ENCODE results near the gene UCKL1.
"Not testable (repeated sequence)": the region's sequence is repeated elsewhere in the genome, so short reads cannot be mapped to it uniquely, and the experiment has no call there.

The UCKL1 gene

DNA sequence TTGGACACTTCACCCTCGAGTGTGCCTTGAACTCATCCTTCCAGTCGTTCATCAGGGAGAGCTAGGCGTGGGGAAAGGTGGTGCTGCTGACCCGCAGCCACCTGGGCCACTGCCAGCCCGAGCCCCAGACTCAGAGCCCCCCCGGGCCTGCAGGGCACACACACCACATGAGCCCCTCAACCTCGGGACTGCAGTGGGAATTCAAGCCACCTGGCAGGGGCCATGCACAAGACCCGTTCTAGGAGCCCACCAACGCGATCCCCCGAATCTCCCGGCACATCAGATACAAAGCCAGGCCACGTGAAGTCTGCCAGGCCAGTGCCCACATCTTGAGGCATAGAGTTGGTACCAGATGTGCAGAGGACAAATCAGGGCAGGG lies 10.7 kb upstream of the UCKL1 start:
- peaks cover 0 to 46% (median 41%) of the 10 kb centered on the region in 5 donors for H3K36me3 ChIP-seq (ENCODE audit: control insufficient read depth in 5 of 5, insufficient read depth in 5 of 5, low read length in 5 of 5)
- H3K9me3 ChIP-seq (ENCODE audit: control insufficient read depth in 5 of 5, low read length in 5 of 5) = no peaks in the 10 kb centered on the region
- H3K4me1 ChIP-seq (ENCODE audit: control insufficient read depth in 5 of 5, insufficient read depth in 5 of 5, low read length in 5 of 5) = peaks cover 0 to 22% (median 20%) of the 10 kb centered on the region in 5 donors

DNA sequence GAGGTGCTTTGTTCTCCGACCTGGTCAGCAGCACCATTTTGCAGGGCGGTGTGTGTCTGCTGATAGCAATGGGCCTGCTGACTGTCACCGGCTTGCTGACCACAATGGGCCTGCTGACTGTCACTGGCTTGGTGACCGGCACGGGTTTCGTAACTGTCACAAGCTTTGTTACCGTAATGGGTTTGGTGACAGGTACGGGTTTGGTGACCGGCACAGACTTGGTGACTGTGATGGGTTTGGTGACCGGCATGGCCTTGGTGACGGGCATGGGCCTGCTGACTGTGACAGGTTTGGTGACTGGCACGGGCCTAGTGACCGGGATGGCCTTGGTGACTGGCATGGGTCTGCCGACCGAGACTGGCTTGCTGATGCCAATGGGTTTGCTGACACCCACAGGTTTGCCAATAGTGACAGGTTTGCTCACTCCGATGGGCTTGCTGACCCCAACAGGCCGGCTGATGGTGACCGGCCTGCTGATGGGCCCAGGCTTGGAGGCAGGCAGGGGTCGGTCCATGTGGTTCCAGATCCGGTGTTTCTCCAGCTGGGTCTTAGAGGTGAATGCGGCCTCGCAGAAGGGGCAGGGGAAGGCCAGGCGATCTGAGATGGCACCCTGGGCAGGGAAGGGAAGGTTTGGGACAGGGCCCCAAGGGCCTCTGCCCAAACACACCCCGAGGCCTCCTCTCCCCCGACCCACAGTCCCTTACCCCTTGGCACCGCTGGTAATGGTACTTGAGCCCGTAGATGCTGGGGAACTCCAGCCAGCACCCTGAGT lies 10.1 kb upstream of the UCKL1 start:
- Histone ChIP-seq H3K4me1 (ENCODE audit: control insufficient read depth in 5 of 5, insufficient read depth in 5 of 5, low read length in 5 of 5) (peaks cover 0 to 22% (median 20%) of the 10 kb centered on the region in 5 donors), H3K4me3 (ENCODE audit: low read depth in 1 of 5, low read length in 5 of 5) (no peak overlapping the region), H3K27me3 (ENCODE audit: control insufficient read depth in 5 of 5, insufficient read depth in 4 of 5, low read length in 5 of 5) (no peaks in the 10 kb centered on the region), H3K9me3 (ENCODE audit: control insufficient read depth in 5 of 5, low read length in 5 of 5) (no peaks in the 10 kb centered on the region), H3K27ac (ENCODE audit: low read depth, low read length) (no peak overlapping the region), H3K36me3 (ENCODE audit: control insufficient read depth in 5 of 5, insufficient read depth in 5 of 5, low read length in 5 of 5) (peaks cover 0 to 51% (median 46%) of the 10 kb centered on the region in 5 donors), H3K9ac (ENCODE audit: low read length in 5 of 5) (no peak overlapping the region)

More for the DNA sequence above, 10.7 kb upstream of the UCKL1 start:
- Histone ChIP-seq H3K27me3 (ENCODE audit: control insufficient read depth in 5 of 5, insufficient read depth in 4 of 5, low read length in 5 of 5) (no peaks in the 10 kb centered on the region), H3K27ac (ENCODE audit: low read depth, low read length) (no peak overlapping the region), H3K9ac (ENCODE audit: low read length in 5 of 5) (no peak overlapping the region), H3K4me3 (ENCODE audit: low read depth in 1 of 5, low read length in 5 of 5) (no peak overlapping the region)

DNA sequence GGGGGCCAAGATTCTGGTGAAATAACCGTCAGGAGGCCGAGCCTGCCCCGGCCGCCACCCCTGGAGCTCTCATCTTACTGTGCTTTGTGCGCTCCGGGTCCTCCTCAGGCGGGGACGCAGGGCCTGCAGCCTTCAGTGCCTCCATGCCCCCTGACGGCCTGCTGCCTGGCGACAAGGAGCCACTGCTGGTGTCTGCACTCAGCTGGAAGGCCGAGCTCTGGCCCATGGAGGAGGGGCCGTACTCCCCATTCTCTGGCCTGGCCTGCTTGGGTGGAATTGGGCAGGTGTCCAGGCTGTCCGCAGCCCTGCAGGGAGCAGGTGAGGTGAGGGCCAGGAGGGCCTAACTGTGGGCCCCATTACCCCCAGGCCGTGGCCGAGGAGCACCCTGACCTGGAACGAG lies 8.2 kb upstream of the UCKL1 start:
- no peak overlapping the region for H3K4me3 ChIP-seq (ENCODE audit: low read depth in 1 of 5, low read length in 5 of 5)
- no peaks in the 10 kb centered on the region for H3K27me3 ChIP-seq (ENCODE audit: control insufficient read depth in 5 of 5, insufficient read depth in 4 of 5, low read length in 5 of 5)
- no peaks in the 10 kb centered on the region for H3K9me3 ChIP-seq (ENCODE audit: control insufficient read depth in 5 of 5, low read length in 5 of 5)
- H3K36me3 ChIP-seq (ENCODE audit: control insufficient read depth in 5 of 5, insufficient read depth in 5 of 5, low read length in 5 of 5) = peaks cover 0 to 66% (median 58%) of the 10 kb centered on the region in 5 donors
- no peak overlapping the region for H3K9ac ChIP-seq (ENCODE audit: low read length in 5 of 5)
- H3K27ac ChIP-seq (ENCODE audit: low read depth, low read length) = no peak overlapping the region
- peaks cover 0 to 16% (median 13%) of the 10 kb centered on the region in 5 donors for H3K4me1 ChIP-seq (ENCODE audit: control insufficient read depth in 5 of 5, insufficient read depth in 5 of 5, low read length in 5 of 5)

DNA sequence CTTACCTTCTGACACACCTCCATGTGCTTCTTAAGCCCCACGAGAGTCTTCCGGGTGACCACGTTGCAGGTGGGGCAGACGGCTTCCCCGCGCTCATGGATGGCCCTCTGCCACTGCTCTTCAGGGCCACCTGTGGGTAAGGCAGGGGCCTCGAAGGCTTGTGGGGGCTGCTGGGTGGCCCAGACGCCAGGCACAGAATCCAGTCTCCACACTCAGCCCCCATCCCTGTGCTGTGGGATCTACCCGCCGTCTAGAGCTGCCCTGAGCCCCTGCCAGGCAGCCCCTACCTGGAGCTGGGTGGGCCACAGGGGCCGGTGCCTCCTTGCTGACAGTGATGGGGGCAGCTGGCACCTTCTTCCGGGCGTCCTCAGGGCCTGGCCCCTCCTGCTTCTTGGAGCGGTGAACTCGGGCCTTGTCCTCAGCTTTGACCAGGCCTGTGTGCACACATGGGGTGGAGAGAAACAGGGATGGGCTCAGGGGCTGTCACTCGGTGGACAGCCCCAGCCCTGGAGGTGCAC lies 7.6 kb upstream of the UCKL1 start:
- H3K27ac ChIP-seq (ENCODE audit: low read depth, low read length) = no peak overlapping the region
- no peak overlapping the region for H3K9ac ChIP-seq (ENCODE audit: low read length in 5 of 5)
- H3K36me3 ChIP-seq (ENCODE audit: control insufficient read depth in 5 of 5, insufficient read depth in 5 of 5, low read length in 5 of 5) = peaks cover 0 to 72% (median 63%) of the 10 kb centered on the region in 5 donors
- H3K4me3 ChIP-seq (ENCODE audit: low read depth in 1 of 5, low read length in 5 of 5) = no peak overlapping the region
- peaks cover 0 to 18% (median 14%) of the 10 kb centered on the region in 5 donors for H3K4me1 ChIP-seq (ENCODE audit: control insufficient read depth in 5 of 5, insufficient read depth in 5 of 5, low read length in 5 of 5)
- H3K27me3 ChIP-seq (ENCODE audit: control insufficient read depth in 5 of 5, insufficient read depth in 4 of 5, low read length in 5 of 5) = no peaks in the 10 kb centered on the region
- H3K9me3 ChIP-seq (ENCODE audit: control insufficient read depth in 5 of 5, low read length in 5 of 5) = no peaks in the 10 kb centered on the region

DNA sequence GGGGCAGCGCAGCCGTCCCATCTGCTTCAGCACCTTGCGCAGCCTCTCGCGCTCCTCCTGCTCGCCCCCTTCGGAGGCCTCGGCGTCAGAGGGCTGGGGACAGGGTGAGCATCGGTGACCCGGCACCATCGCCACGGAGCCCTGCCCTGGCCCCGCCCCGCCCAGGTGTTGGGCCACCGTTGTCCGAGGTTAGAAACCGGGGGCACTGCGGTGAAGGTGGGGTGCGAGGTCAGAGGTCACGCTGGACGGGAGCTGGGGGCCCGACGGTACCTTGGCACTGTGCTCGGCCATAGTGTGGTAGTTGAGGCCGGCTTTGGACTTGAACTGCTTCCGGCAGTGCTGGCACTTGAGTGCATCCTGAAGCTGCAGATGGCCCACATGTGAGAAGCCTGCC lies 7.1 kb upstream of the UCKL1 start:
- no peaks in the 10 kb centered on the region for H3K9me3 ChIP-seq (ENCODE audit: control insufficient read depth in 5 of 5, low read length in 5 of 5)
- no peaks in the 10 kb centered on the region for H3K27me3 ChIP-seq (ENCODE audit: control insufficient read depth in 5 of 5, insufficient read depth in 4 of 5, low read length in 5 of 5)
- H3K27ac ChIP-seq (ENCODE audit: low read depth, low read length) = no peak overlapping the region
- no peak overlapping the region for H3K4me3 ChIP-seq (ENCODE audit: low read depth in 1 of 5, low read length in 5 of 5)
- no peak overlapping the region for H3K9ac ChIP-seq (ENCODE audit: low read length in 5 of 5)
- peaks cover 0 to 76% (median 63%) of the 10 kb centered on the region in 5 donors for H3K36me3 ChIP-seq (ENCODE audit: control insufficient read depth in 5 of 5, insufficient read depth in 5 of 5, low read length in 5 of 5)
- H3K4me1 ChIP-seq (ENCODE audit: control insufficient read depth in 5 of 5, insufficient read depth in 5 of 5, low read length in 5 of 5) = peaks cover 0 to 18% (median 14%) of the 10 kb centered on the region in 5 donors

DNA sequence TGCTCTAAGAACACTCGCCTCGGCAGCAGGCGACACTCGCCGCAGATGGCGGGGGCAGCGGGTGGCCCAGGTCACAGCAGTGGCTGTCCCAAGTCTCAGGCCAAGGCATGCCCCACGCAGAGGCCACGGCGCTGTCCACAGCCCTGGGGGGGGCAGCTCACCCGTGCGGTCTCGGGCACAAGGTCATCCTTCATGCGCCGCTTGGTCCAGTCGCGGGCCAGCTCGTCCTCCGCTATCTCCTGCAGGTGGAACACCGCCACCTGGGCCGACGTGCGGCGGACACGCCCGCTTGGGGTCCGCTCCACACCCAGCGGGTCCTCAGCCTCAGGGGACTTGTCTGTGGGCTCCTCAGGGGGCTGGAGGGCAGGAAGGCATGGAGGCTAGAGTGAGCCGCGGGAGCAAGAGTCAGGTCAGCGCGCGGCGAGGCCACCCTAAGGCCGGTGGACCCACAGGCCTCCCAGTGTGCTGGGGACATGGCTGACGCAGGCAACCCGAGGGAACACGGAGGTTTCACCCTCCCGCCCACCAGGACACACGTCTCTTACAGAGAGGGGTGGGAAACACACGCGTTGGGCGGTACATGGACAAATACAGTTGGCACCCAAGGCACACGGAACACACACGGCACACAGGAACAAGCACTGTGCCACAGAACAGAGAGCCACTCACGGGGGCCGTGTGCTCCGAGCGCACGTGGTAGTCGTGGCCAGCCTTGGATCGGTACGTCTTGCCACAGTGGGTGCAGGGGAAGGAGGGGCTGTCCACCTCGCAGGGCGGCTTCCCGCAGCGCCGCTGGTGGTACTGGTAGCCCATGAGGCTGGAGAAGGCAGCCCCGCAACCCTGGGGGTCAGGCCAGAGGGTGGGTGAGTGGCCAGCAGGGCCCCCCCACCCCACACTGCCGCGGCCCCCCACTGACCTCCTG lies 6.5 kb upstream of the UCKL1 start:
- Histone ChIP-seq H3K27me3 (ENCODE audit: control insufficient read depth in 5 of 5, insufficient read depth in 4 of 5, low read length in 5 of 5) (no peaks in the 10 kb centered on the region), H3K36me3 (ENCODE audit: control insufficient read depth in 5 of 5, insufficient read depth in 5 of 5, low read length in 5 of 5) (peaks cover 0 to 76% (median 63%) of the 10 kb centered on the region in 5 donors), H3K27ac (ENCODE audit: low read depth, low read length) (no peak overlapping the region), H3K9ac (ENCODE audit: low read length in 5 of 5) (no peak overlapping the region), H3K4me3 (ENCODE audit: low read depth in 1 of 5, low read length in 5 of 5) (no peak overlapping the region), H3K4me1 (ENCODE audit: control insufficient read depth in 5 of 5, insufficient read depth in 5 of 5, low read length in 5 of 5) (peaks cover 0 to 19% (median 15%) of the 10 kb centered on the region in 5 donors), H3K9me3 (ENCODE audit: control insufficient read depth in 5 of 5, low read length in 5 of 5) (no peaks in the 10 kb centered on the region)

DNA sequence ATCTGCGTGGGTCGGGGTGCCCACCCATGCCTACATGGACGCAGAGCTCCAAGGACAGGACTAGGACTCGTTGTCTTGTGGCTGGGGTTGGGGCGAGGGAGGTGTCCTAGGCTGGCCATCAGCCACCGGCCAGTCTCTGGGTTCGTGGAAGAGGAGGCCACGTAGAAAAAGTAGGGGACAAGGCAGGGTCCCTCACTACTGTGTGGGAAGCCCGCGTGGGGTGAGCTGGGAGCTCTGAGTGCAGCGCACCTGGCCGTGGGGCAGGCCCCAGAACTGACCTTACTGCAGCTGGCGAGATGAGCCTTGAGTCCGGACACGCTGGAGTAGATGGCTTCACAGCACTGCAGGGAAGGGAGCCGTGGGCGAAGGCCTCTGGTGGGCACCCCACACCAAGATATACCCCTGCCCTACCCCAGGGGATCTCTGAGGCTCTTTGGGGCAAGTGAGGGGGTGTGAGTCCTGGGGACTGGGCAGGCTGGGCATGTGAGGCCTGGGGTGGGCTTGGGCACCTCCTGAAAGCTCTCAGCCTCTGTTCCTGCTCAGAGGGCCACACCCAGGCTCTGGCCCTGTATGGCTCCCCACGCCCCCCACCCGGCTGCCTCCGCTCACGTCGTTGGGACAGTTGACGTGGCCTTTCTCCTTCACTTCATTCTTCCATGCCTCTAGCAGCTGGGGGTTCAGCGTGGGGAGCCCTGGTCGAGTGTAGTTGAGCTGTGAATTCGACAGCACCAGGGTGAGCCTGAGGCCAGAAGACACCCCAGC lies 5.6 kb upstream of the UCKL1 start:
- Histone ChIP-seq H3K4me1 (ENCODE audit: control insufficient read depth in 5 of 5, insufficient read depth in 5 of 5, low read length in 5 of 5) (peaks cover 0 to 26% (median 23%) of the 10 kb centered on the region in 5 donors), H3K36me3 (ENCODE audit: control insufficient read depth in 5 of 5, insufficient read depth in 5 of 5, low read length in 5 of 5) (peaks cover 0 to 67% (median 58%) of the 10 kb centered on the region in 5 donors), H3K9ac (ENCODE audit: low read length in 5 of 5) (no peak overlapping the region), H3K27me3 (ENCODE audit: control insufficient read depth in 5 of 5, insufficient read depth in 4 of 5, low read length in 5 of 5) (no peaks in the 10 kb centered on the region), H3K27ac (ENCODE audit: low read depth, low read length) (no peak overlapping the region), H3K9me3 (ENCODE audit: control insufficient read depth in 5 of 5, low read length in 5 of 5) (no peaks in the 10 kb centered on the region), H3K4me3 (ENCODE audit: low read depth in 1 of 5, low read length in 5 of 5) (no peak overlapping the region)

DNA sequence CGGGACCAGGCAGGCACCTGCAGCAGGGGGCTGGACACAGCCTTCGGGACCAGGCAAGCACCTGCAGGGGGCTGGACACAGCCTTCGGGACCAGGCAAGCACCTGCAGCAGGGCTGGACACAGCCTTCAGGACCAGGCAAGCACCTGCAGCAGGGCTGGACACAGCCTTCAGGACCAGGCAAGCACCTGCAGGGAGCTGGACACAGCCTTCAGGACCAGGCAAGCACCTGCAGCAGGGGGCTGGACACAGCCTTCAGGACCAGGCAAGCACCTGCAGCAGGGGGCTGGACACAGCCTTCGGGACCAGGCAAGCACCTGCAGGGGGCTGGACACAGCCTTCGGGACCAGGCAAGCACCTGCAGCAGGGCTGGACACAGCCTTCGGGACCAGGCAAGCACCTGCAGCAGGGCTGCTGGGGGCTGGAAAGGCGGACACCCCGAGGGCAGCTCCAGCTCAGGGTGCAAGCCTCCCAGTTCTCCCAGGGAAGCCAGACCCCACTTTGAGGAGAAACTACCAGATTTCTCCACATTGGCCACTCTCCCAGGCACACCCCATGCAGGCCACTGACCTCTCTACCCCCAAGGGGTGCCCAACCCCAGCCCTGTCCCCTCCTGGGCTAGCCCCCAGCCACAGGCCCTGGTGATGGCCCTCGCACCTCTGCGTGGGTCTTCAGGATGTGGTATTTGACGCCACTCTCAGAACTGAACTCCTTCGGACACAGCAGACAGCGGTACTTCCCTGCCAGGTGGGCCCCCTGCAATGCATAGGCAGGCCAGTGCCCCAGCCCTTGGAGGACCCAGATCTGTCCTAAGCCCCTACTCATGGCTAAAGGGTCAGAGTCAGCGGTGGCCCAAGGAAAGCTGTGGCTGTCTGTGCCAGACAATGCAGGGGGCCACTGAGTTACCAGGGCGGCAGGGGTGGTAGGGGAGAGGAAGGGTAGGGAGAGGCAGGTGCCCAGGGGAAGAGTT lies 4.7 kb upstream of the UCKL1 start:
- H3K9ac ChIP-seq (ENCODE audit: low read length in 5 of 5); H3K27me3 ChIP-seq (ENCODE audit: control insufficient read depth in 5 of 5, insufficient read depth in 4 of 5, low read length in 5 of 5); H3K4me3 ChIP-seq (ENCODE audit: low read depth in 1 of 5, low read length in 5 of 5); H3K27ac ChIP-seq (ENCODE audit: low read depth, low read length); H3K9me3 ChIP-seq (ENCODE audit: control insufficient read depth in 5 of 5, low read length in 5 of 5): not testable (repeated sequence)
- Histone ChIP-seq H3K36me3 (ENCODE audit: control insufficient read depth in 5 of 5, insufficient read depth in 5 of 5, low read length in 5 of 5) (peaks cover 0 to 58% (median 50%) of the 10 kb centered on the region in 5 donors), H3K4me1 (ENCODE audit: control insufficient read depth in 5 of 5, insufficient read depth in 5 of 5, low read length in 5 of 5) (peaks cover 0 to 30% (median 26%) of the 10 kb centered on the region in 5 donors)

DNA sequence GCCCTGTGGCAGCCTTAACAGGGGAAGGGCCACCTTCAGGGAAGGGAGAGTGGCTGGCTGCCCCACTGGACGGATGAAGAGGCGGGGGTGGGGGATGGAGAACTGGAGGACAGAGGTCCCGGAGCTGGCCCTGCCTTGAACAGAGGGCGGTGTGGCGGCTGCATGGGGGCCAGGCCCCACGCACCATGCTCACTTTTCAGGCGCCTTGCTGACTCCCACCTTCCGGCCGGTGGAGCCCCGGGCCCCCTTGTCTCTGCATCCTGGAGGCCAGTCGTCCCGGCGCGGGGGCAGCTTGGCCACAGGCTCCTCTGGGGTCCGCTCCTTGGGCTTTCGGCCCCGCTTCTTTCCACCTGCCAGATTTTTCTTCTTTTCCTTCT lies 3.5 kb upstream of the UCKL1 start:
- no peak overlapping the region for H3K27ac ChIP-seq (ENCODE audit: low read depth, low read length)
- no peaks in the 10 kb centered on the region for H3K27me3 ChIP-seq (ENCODE audit: control insufficient read depth in 5 of 5, insufficient read depth in 4 of 5, low read length in 5 of 5)
- H3K9ac ChIP-seq (ENCODE audit: low read length in 5 of 5) = no peak overlapping the region
- H3K9me3 ChIP-seq (ENCODE audit: control insufficient read depth in 5 of 5, low read length in 5 of 5) = no peaks in the 10 kb centered on the region
- peaks cover 0 to 58% (median 49%) of the 10 kb centered on the region in 5 donors for H3K36me3 ChIP-seq (ENCODE audit: control insufficient read depth in 5 of 5, insufficient read depth in 5 of 5, low read length in 5 of 5)
- H3K4me1 ChIP-seq (ENCODE audit: control insufficient read depth in 5 of 5, insufficient read depth in 5 of 5, low read length in 5 of 5) = peaks cover under 1 to 42% (median 37%) of the 10 kb centered on the region in 5 donors
- no peak overlapping the region for H3K4me3 ChIP-seq (ENCODE audit: low read depth in 1 of 5, low read length in 5 of 5)

All from subcutaneous abdominal adipose tissue (tissue), 5 donors.